OCI-LY7 (cell line): ENCODE data around the gene PSME3IP1.

Experiments used
- EZH2phosphoT487 ChIP-seq: fragments of 200-600 bp; sonication (generic); IDR thresholded peaks from 2 replicates; pipeline ENCODE4 v1.6.1; 2018; ENCODE audit warnings: low read depth, borderline replicate concordance, mild to moderate bottlenecking, mixed run types, antibody characterized with exemption, low read length, moderate library complexity, mixed read lengths
- TF ChIP-seq, protein P1 (sequence below): fragments of 200-600 bp; sonication (generic); conservative IDR thresholded peaks from 2 replicates; pipeline ENCODE4 v1.5.1; 2014; ENCODE audit warnings: mild to moderate bottlenecking, antibody characterized with exemption, low read length, moderate library complexity, mixed read lengths

DNA sequence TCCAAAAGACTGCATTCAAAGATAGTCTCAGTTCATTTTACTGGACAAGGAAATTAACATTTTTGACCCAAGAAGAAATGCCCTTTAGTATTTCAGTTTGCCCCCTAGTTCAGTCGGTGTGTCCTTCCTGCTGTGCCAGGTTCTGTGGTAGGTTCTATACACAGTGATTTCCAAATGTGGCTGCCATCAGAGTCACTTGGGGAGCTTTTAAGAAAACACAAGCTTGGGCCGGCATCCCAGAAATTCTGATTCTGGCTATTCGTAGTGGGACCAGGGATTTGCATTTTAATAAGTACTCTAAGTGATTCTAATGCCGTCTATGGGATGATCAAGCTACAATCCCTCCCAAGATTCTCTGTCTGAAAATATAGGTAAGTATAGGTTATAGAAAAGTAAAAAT is 10.4 kb upstream of the PSME3IP1 start:
- TF ChIP-seq, protein P1, sequence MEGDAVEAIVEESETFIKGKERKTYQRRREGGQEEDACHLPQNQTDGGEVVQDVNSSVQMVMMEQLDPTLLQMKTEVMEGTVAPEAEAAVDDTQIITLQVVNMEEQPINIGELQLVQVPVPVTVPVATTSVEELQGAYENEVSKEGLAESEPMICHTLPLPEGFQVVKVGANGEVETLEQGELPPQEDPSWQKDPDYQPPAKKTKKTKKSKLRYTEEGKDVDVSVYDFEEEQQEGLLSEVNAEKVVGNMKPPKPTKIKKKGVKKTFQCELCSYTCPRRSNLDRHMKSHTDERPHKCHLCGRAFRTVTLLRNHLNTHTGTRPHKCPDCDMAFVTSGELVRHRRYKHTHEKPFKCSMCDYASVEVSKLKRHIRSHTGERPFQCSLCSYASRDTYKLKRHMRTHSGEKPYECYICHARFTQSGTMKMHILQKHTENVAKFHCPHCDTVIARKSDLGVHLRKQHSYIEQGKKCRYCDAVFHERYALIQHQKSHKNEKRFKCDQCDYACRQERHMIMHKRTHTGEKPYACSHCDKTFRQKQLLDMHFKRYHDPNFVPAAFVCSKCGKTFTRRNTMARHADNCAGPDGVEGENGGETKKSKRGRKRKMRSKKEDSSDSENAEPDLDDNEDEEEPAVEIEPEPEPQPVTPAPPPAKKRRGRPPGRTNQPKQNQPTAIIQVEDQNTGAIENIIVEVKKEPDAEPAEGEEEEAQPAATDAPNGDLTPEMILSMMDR = no peak
- no peak for TF ChIP-seq EZH2phosphoT487
